ENCODE measurements around the gene ART3.

ART3 gene

DNA sequence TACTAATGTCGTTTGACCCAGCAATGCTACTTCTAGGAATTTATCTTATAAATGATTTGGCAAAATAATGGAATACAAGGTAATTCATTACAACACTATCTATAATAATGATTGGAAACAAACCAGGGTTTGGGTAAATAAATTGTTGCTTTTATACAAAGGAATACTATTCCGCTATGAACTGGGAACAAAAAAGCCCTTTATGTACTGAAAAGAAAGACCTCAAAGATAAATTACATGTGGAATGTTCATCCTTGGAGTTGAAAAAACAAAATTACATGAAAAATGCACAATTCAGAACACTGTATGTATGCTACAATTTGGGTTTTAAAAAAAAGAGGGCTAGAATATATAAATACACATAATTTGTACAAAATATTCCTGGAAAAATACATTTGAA is 78.8 kb downstream of the ART3 start:
- DNase-seq = no peak

DNA sequence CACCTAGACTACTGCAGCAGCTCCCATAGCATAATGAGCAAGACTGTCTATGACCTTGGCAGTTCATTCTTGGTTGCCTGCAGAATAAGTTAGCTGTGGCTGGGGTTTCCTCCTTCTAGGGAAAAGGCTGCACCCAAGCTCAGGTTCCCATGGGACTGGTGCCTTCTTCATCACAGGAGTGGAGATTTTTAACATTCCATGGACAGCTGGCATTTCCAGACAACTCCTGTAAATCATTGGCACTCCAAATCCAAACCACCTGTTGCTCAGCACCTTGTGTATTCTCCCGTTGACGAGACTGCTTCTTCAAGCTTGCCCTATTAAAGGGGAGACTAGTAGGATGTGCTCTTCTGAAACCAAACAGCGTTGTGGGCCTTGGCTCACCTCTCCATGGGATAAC is 81.5 kb downstream of the ART3 start:
- no peak for DNase-seq

DNA sequence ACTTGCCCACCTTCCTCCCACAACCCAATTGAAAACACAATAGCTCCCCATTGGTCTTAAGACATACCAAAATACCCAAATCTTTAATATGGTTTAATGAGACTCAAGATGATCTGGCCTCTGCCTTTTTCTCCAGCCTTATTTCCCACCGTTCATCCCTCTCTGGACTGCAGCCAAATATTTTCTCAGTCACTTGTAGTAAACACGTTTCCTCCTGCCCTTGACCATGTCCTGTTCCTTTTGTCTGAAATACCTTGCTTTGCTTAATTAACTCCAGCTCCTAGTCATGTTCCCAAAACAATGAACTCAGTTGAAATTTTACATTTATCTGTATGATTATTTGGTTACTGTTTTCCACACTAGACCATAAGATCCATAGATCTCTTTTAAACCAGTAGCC is 82.1 kb downstream of the ART3 start:
- peak; percentile 6 for DNase-seq

DNA sequence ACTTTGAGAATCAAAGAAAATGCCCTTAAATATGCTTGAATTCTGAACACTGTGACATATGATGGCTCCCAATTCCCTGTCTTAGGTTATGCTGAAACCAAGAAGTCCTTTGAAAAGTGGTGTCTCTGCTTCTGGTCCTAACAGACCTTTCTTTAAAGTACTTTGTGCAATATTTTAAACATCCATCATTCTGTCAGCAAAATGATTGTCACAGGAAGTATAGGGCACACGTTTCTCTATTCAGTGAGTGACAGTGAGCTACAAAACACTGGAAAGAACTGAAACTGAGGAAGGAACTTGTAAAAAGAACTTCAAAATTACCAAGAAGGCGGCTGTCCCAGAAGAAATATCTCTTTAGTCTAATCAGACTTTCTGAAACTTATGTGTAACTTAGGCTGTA is 85.8 kb downstream of the ART3 start:
- no peak for DNase-seq
